ENCODE measurements around the gene TMEM235.

TMEM235 gene

GRCh38 chr17:78230996-78231935, at the start of gene TMEM235:
Gene TMEM235, plus strand, starts transcription at chr17:78231631. Its CDS starts 393 bp downstream, at chr17:78232024.
- Histone ChIP-seq H3K36me3 (no peaks in the 10 kb centered on the region), H3K27me3 (ENCODE audit: insufficient read depth, low read depth, severe bottlenecking) (no peaks in the 10 kb centered on the region), H3K27ac (no peak within 1 kb of the TSS), H3K9me3 (ENCODE audit: severe bottlenecking) (no peaks in the 10 kb centered on the region), H3K4me3 (ENCODE audit: low read depth, low read length) (no peak within 1 kb of the TSS)
- DNase-seq: no peak
- no peak for TF ChIP-seq CTCF (IDR thresholded peaks at IDR 0.05; ENCODE audit: low read depth, low read length)

- peaks cover 81% of the 10 kb centered on the region for H3K36me3 ChIP-seq
- no peak overlapping the region for H3K4me3 ChIP-seq (ENCODE audit: low read depth, low read length)
- no peaks in the 10 kb centered on the region for H3K27me3 ChIP-seq (ENCODE audit: insufficient read depth, low read depth, severe bottlenecking)
- no peak overlapping the region for H3K27ac ChIP-seq
- DNase-seq: no peak
- no peak for TF ChIP-seq CTCF (IDR thresholded peaks at IDR 0.05; ENCODE audit: low read depth, low read length)
- no peaks in the 10 kb centered on the region for H3K9me3 ChIP-seq (ENCODE audit: severe bottlenecking)
These were observed 48.9 kb upstream of the TMEM235 start for GRCh38 chr17:78182504-78182903.

- no peak for TF ChIP-seq CTCF (IDR thresholded peaks at IDR 0.05; ENCODE audit: low read depth, low read length)
- Histone ChIP-seq H3K27ac (no peak overlapping the region), H3K4me3 (ENCODE audit: low read depth, low read length) (no peak overlapping the region), H3K27me3 (ENCODE audit: insufficient read depth, low read depth, severe bottlenecking) (no peaks in the 10 kb centered on the region), H3K36me3 (peaks cover 67% of the 10 kb centered on the region), H3K9me3 (ENCODE audit: severe bottlenecking) (no peaks in the 10 kb centered on the region)
- no peak for DNase-seq
These were observed 47.5 kb upstream of the TMEM235 start for GRCh38 chr17:78183916-78184315.

- Histone ChIP-seq H3K9me3 (ENCODE audit: severe bottlenecking) (no peaks in the 10 kb centered on the region), H3K27ac (no peak overlapping the region), H3K4me3 (ENCODE audit: low read depth, low read length) (no peak overlapping the region), H3K36me3 (peaks cover 63% of the 10 kb centered on the region), H3K27me3 (ENCODE audit: insufficient read depth, low read depth, severe bottlenecking) (no peaks in the 10 kb centered on the region)
- no peak for DNase-seq
- TF ChIP-seq CTCF (IDR thresholded peaks at IDR 0.05; ENCODE audit: low read depth, low read length): no peak
These were observed 47.1 kb upstream of the TMEM235 start for GRCh38 chr17:78184351-78184750.

GRCh38 chr17:78184868-78185267, 46.6 kb upstream of the TMEM235 start:
- no peak for DNase-seq
- Histone ChIP-seq H3K27ac (no peak overlapping the region), H3K36me3 (peaks cover 58% of the 10 kb centered on the region), H3K4me3 (ENCODE audit: low read depth, low read length) (no peak overlapping the region), H3K9me3 (ENCODE audit: severe bottlenecking) (no peaks in the 10 kb centered on the region), H3K27me3 (ENCODE audit: insufficient read depth, low read depth, severe bottlenecking) (no peaks in the 10 kb centered on the region)
- no peak for TF ChIP-seq CTCF (IDR thresholded peaks at IDR 0.05; ENCODE audit: low read depth, low read length)

Data from WERI-Rb-1 (cell line).